Epithelial cell of proximal tubule (primary cell): ENCODE results near the gene SUSD6. TPM values are rescaled to one million over a fixed set of nuclear protein-coding genes. Genes with fewer than 3 reads are reported as not detected.

ENCODE experiments used
- DNase-seq: peaks from one replicate; pipeline ENCODE4 v3.0.0-alpha.2; 2011; ENCODE audit warnings: low read depth
- H3K4me3 ChIP-seq: 2 replicates; pipeline ENCODE4 v1.5.1; 2011; ENCODE audit warnings: low read depth, mild to moderate bottlenecking, low read length
- total RNA-seq: library from RNA; depleted of rRNA; stranded (reverse); fragments of >200 nt; gene quantifications from 2 replicates; pipeline ENCODE4 v1.2.3, GENCODE V29; 2015
- TF ChIP-seq, protein P1 (sequence below): conservative IDR thresholded peaks from 2 replicates; pipeline ENCODE4 v1.5.1; 2012; ENCODE audit warnings: low read depth, mild to moderate bottlenecking, low read length

The SUSD6 gene
- total RNA-seq, 1 donor from 2014 or later, result 6.2 TPM

DNA sequence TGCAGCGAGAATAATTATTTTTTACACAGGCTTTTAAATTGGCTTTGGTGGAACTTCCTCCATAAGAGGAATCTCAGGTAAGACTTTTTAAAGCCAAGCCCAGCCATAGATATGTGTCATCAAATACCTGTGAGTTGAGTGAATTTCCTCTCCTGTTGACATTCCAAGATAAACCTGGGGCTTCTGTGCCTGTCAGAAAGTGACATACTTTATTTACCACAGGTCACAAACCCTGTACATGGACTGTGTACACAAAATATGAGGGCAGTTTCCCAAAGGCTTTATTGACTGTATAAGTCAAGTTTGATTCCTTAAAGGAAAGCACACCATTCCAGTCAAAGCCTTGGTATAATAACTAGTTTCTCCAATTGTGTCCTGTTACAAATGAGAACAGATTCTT lies 129.7 kb downstream of the SUSD6 start:
- no peak overlapping the region for H3K4me3 ChIP-seq
- TF ChIP-seq, protein P1, sequence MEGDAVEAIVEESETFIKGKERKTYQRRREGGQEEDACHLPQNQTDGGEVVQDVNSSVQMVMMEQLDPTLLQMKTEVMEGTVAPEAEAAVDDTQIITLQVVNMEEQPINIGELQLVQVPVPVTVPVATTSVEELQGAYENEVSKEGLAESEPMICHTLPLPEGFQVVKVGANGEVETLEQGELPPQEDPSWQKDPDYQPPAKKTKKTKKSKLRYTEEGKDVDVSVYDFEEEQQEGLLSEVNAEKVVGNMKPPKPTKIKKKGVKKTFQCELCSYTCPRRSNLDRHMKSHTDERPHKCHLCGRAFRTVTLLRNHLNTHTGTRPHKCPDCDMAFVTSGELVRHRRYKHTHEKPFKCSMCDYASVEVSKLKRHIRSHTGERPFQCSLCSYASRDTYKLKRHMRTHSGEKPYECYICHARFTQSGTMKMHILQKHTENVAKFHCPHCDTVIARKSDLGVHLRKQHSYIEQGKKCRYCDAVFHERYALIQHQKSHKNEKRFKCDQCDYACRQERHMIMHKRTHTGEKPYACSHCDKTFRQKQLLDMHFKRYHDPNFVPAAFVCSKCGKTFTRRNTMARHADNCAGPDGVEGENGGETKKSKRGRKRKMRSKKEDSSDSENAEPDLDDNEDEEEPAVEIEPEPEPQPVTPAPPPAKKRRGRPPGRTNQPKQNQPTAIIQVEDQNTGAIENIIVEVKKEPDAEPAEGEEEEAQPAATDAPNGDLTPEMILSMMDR, result no peak
- no peak for DNase-seq

GRCh38 chr14:69749956-69750355 lies 138.6 kb downstream of the SUSD6 start:
- TF ChIP-seq, protein P1, result no peak
- DNase-seq, result peak; percentile 59
- H3K4me3 ChIP-seq, result no peak overlapping the region

DNA sequence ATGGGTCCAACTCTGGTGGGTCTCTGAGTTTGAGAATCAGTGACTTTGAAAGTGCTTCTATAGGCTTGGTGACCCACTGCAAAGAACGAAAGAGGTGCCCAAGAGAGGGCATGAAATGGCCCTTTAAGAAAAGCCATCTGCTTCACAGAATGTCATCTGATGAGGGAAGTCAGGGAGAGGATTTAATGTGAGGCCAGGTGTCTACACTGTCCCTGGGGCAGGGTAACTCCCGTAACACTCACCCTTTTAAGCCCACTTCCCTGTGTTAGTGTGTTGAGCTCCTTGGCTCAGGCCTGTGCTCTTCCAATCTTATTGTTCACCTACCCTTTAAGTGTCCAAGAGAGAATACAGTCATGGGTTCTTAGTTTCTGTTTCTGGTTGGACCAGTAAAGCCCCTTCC lies 139.1 kb downstream of the SUSD6 start:
- TF ChIP-seq, protein P1, result no peak
- DNase-seq, result no peak
- H3K4me3 ChIP-seq, result no peak overlapping the region

- TF ChIP-seq, protein P1, result no peak
These were observed 141.4 kb downstream of the SUSD6 start for GRCh38 chr14:69752773-69753172.

GRCh38 chr14:69753860-69754259 lies 142.5 kb downstream of the SUSD6 start:
- H3K4me3 ChIP-seq, result no peak overlapping the region
- no peak for DNase-seq
- TF ChIP-seq, protein P1, result no peak

More at GRCh38 chr14:69752773-69753172, 141.4 kb downstream of the SUSD6 start:
- no peak overlapping the region for H3K4me3 ChIP-seq
- no peak for DNase-seq

DNA sequence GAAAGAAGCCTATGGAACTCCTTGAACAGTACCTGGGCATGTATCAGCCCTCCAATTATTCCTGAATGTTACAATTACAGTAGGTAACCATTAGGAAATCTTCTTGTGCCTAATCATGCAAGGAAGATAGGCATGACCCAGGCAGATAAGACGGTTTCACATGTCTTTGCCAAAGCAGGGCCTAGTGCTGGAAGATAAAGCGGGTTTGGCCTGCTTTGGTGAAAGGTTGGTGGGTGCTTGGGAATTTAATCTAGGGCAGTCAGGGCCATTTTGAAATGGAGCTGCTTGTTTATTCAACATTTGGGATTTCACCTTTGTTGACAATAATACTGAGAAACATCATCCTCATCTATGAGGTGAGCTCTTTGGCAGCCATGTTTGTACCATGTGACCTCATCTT lies 143.1 kb downstream of the SUSD6 start:
- no peak overlapping the region for H3K4me3 ChIP-seq
- TF ChIP-seq, protein P1, result no peak
- DNase-seq, result no peak

GRCh38 chr14:69755296-69755695 lies 143.9 kb downstream of the SUSD6 start:
- DNase-seq, result no peak
- TF ChIP-seq, protein P1, result no peak
- H3K4me3 ChIP-seq, result no peak overlapping the region
